Fibroblast of mammary gland (primary cell): ENCODE measurements around the gene SNCB.
A peak's percentile ranks its signal among the peaks of the same experiment; 100 is the strongest.

Experiments used
- DNase-seq: peaks from one replicate; pipeline ENCODE4 v3.0.0-alpha.2; 2010; ENCODE audit warnings: low read depth
- H3K4me3 ChIP-seq: 2 replicates; pipeline ENCODE4 v1.5.1; 2011; ENCODE audit warnings: low read depth, mild to moderate bottlenecking, low read length, moderate library complexity; ENCODE audit not compliant: control insufficient read depth
- CTCF ChIP-seq: conservative IDR thresholded peaks from 2 replicates; pipeline ENCODE4 v1.5.1; 2011; ENCODE audit warnings: low read depth, low read length, inconsistent platforms; ENCODE audit not compliant: control insufficient read depth, insufficient read depth

Gene SNCB

GRCh38 chr5:176629853-176630680 lies at the start of gene SNCB, which contains the start of gene EIF4E1B:
SNCB (minus strand) TSS chr5:176630534; CDS start chr5:176629654, 880 bp downstream.
EIF4E1B (plus strand) TSS chr5:176630675; CDS start chr5:176642788, 12,113 bp downstream.
- no peak within 1 kb of the TSS for H3K4me3 ChIP-seq
- DNase-seq: no peak
- no peak for TF ChIP-seq CTCF

GRCh38 chr5:176679365-176680225 lies 49.3 kb upstream of the SNCB start:
- no peak for TF ChIP-seq CTCF
- DNase-seq: no peak
- no peak overlapping the region for H3K4me3 ChIP-seq

- H3K4me3 ChIP-seq: no peak overlapping the region
- no peak for TF ChIP-seq CTCF
- DNase-seq: no peak
Observed at GRCh38 chr5:176678584-176678983, 48.2 kb upstream of the SNCB start.

- no peak for TF ChIP-seq CTCF
- no peak overlapping the region for H3K4me3 ChIP-seq
- no peak for DNase-seq
Observed at GRCh38 chr5:176677209-176677939, 47.0 kb upstream of the SNCB start.

- no peak overlapping the region for H3K4me3 ChIP-seq
- TF ChIP-seq CTCF: no peak
- peak; percentile 71 for DNase-seq
Observed at GRCh38 chr5:176676361-176676824, 46.1 kb upstream of the SNCB start.

GRCh38 chr5:176675676-176676360 lies 45.5 kb upstream of the SNCB start:
- H3K4me3 ChIP-seq: no peak overlapping the region
- peak; percentile 17 for DNase-seq
- TF ChIP-seq CTCF: peak; percentile 45
